ENCODE measurements around the gene TASP1.

The TASP1 gene

GRCh38 chr20:13402986-13403385 is 235.7 kb downstream of the TASP1 start:
- Histone ChIP-seq H3K4me1 (ENCODE audit: control insufficient read depth, insufficient read depth, low read length) (peaks cover under 1% of the 10 kb centered on the region), H3K36me3 (ENCODE audit: control insufficient read depth in 2 of 2, insufficient read depth in 2 of 2, low read length in 2 of 2) (no peaks in the 10 kb centered on the region), H3K9ac (ENCODE audit: low read length in 2 of 2) (no peak overlapping the region), H3K27me3 (ENCODE audit: control insufficient read depth in 1 of 2, insufficient read depth in 2 of 2, low read length in 2 of 2) (no peaks in the 10 kb centered on the region), H3K27ac (ENCODE audit: low read length) (no peak overlapping the region), H3K4me3 (ENCODE audit: low read length in 2 of 2) (no peak overlapping the region), H3K9me3 (ENCODE audit: control insufficient read depth in 2 of 2, low read length in 2 of 2) (no peaks in the 10 kb centered on the region)

GRCh38 chr20:13402171-13402760 is 236.5 kb downstream of the TASP1 start:
- H3K4me1 ChIP-seq (ENCODE audit: control insufficient read depth, insufficient read depth, low read length), result peaks cover 3% of the 10 kb centered on the region
- H3K9me3 ChIP-seq (ENCODE audit: control insufficient read depth in 2 of 2, low read length in 2 of 2), result no peaks in the 10 kb centered on the region
- H3K27me3 ChIP-seq (ENCODE audit: control insufficient read depth in 1 of 2, insufficient read depth in 2 of 2, low read length in 2 of 2), result no peaks in the 10 kb centered on the region
- no peak overlapping the region for H3K4me3 ChIP-seq (ENCODE audit: low read length in 2 of 2)
- H3K36me3 ChIP-seq (ENCODE audit: control insufficient read depth in 2 of 2, insufficient read depth in 2 of 2, low read length in 2 of 2), result no peaks in the 10 kb centered on the region
- no peak overlapping the region for H3K9ac ChIP-seq (ENCODE audit: low read length in 2 of 2)
- no peak overlapping the region for H3K27ac ChIP-seq (ENCODE audit: low read length)

GRCh38 chr20:13401596-13401995 is 237.1 kb downstream of the TASP1 start:
- Histone ChIP-seq H3K36me3 (ENCODE audit: control insufficient read depth in 2 of 2, insufficient read depth in 2 of 2, low read length in 2 of 2) (no peaks in the 10 kb centered on the region), H3K4me3 (ENCODE audit: low read length in 2 of 2) (no peak overlapping the region), H3K9ac (ENCODE audit: low read length in 2 of 2) (no peak overlapping the region), H3K27ac (ENCODE audit: low read length) (no peak overlapping the region), H3K4me1 (ENCODE audit: control insufficient read depth, insufficient read depth, low read length) (peaks cover 7% of the 10 kb centered on the region), H3K27me3 (ENCODE audit: control insufficient read depth in 1 of 2, insufficient read depth in 2 of 2, low read length in 2 of 2) (no peaks in the 10 kb centered on the region), H3K9me3 (ENCODE audit: control insufficient read depth in 2 of 2, low read length in 2 of 2) (no peaks in the 10 kb centered on the region)

- H3K9me3 ChIP-seq (ENCODE audit: control insufficient read depth in 2 of 2, low read length in 2 of 2), result no peaks in the 10 kb centered on the region
These were observed 238.3 kb downstream of the TASP1 start for GRCh38 chr20:13400453-13400852.

GRCh38 chr20:13397300-13397724 is 241.4 kb downstream of the TASP1 start:
- no peaks in the 10 kb centered on the region for H3K27me3 ChIP-seq (ENCODE audit: control insufficient read depth in 1 of 2, insufficient read depth in 2 of 2, low read length in 2 of 2)
- peak overlapping the region; percentile 4 for H3K27ac ChIP-seq (ENCODE audit: low read length)
- H3K9me3 ChIP-seq (ENCODE audit: control insufficient read depth in 2 of 2, low read length in 2 of 2), result no peaks in the 10 kb centered on the region
- peaks cover 9% of the 10 kb centered on the region for H3K4me1 ChIP-seq (ENCODE audit: control insufficient read depth, insufficient read depth, low read length)
- H3K36me3 ChIP-seq (ENCODE audit: control insufficient read depth in 2 of 2, insufficient read depth in 2 of 2, low read length in 2 of 2), result no peaks in the 10 kb centered on the region
- no peak overlapping the region for H3K4me3 ChIP-seq (ENCODE audit: low read length in 2 of 2)
- H3K9ac ChIP-seq (ENCODE audit: low read length in 2 of 2), result no peak overlapping the region

More at GRCh38 chr20:13400453-13400852, 238.3 kb downstream of the TASP1 start:
- peaks cover 9% of the 10 kb centered on the region for H3K4me1 ChIP-seq (ENCODE audit: control insufficient read depth, insufficient read depth, low read length)
- no peak overlapping the region for H3K4me3 ChIP-seq (ENCODE audit: low read length in 2 of 2)
- H3K27me3 ChIP-seq (ENCODE audit: control insufficient read depth in 1 of 2, insufficient read depth in 2 of 2, low read length in 2 of 2), result no peaks in the 10 kb centered on the region
- no peak overlapping the region for H3K9ac ChIP-seq (ENCODE audit: low read length in 2 of 2)
- no peaks in the 10 kb centered on the region for H3K36me3 ChIP-seq (ENCODE audit: control insufficient read depth in 2 of 2, insufficient read depth in 2 of 2, low read length in 2 of 2)
- H3K27ac ChIP-seq (ENCODE audit: low read length), result no peak overlapping the region

- H3K27ac ChIP-seq (ENCODE audit: low read length), result no peak overlapping the region
- no peaks in the 10 kb centered on the region for H3K36me3 ChIP-seq (ENCODE audit: control insufficient read depth in 2 of 2, insufficient read depth in 2 of 2, low read length in 2 of 2)
- no peaks in the 10 kb centered on the region for H3K27me3 ChIP-seq (ENCODE audit: control insufficient read depth in 1 of 2, insufficient read depth in 2 of 2, low read length in 2 of 2)
- no peak overlapping the region for H3K4me3 ChIP-seq (ENCODE audit: low read length in 2 of 2)
- H3K9ac ChIP-seq (ENCODE audit: low read length in 2 of 2), result no peak overlapping the region
- H3K4me1 ChIP-seq (ENCODE audit: control insufficient read depth, insufficient read depth, low read length), result peaks cover 9% of the 10 kb centered on the region
- H3K9me3 ChIP-seq (ENCODE audit: control insufficient read depth in 2 of 2, low read length in 2 of 2), result no peaks in the 10 kb centered on the region
These were observed 241.9 kb downstream of the TASP1 start for GRCh38 chr20:13396826-13397225.

GRCh38 chr20:13396022-13396421 is 242.7 kb downstream of the TASP1 start:
- H3K9me3 ChIP-seq (ENCODE audit: control insufficient read depth in 2 of 2, low read length in 2 of 2), result no peaks in the 10 kb centered on the region
- H3K4me3 ChIP-seq (ENCODE audit: low read length in 2 of 2), result no peak overlapping the region
- no peaks in the 10 kb centered on the region for H3K36me3 ChIP-seq (ENCODE audit: control insufficient read depth in 2 of 2, insufficient read depth in 2 of 2, low read length in 2 of 2)
- no peak overlapping the region for H3K9ac ChIP-seq (ENCODE audit: low read length in 2 of 2)
- H3K27ac ChIP-seq (ENCODE audit: low read length), result no peak overlapping the region
- H3K27me3 ChIP-seq (ENCODE audit: control insufficient read depth in 1 of 2, insufficient read depth in 2 of 2, low read length in 2 of 2), result no peaks in the 10 kb centered on the region
- peaks cover 9% of the 10 kb centered on the region for H3K4me1 ChIP-seq (ENCODE audit: control insufficient read depth, insufficient read depth, low read length)

- Histone ChIP-seq H3K4me1 (ENCODE audit: control insufficient read depth, insufficient read depth, low read length) (peaks cover 9% of the 10 kb centered on the region), H3K27me3 (ENCODE audit: control insufficient read depth in 1 of 2, insufficient read depth in 2 of 2, low read length in 2 of 2) (no peaks in the 10 kb centered on the region), H3K9me3 (ENCODE audit: control insufficient read depth in 2 of 2, low read length in 2 of 2) (no peaks in the 10 kb centered on the region), H3K9ac (ENCODE audit: low read length in 2 of 2) (no peak overlapping the region), H3K36me3 (ENCODE audit: control insufficient read depth in 2 of 2, insufficient read depth in 2 of 2, low read length in 2 of 2) (no peaks in the 10 kb centered on the region), H3K4me3 (ENCODE audit: low read length in 2 of 2) (no peak overlapping the region), H3K27ac (ENCODE audit: low read length) (no peak overlapping the region)
These were observed 243.5 kb downstream of the TASP1 start for GRCh38 chr20:13395232-13395631.

GRCh38 chr20:13392391-13392790 is 246.3 kb downstream of the TASP1 start:
- Histone ChIP-seq H3K4me3 (ENCODE audit: low read length in 2 of 2) (no peak overlapping the region), H3K27me3 (ENCODE audit: control insufficient read depth in 1 of 2, insufficient read depth in 2 of 2, low read length in 2 of 2) (no peaks in the 10 kb centered on the region), H3K27ac (ENCODE audit: low read length) (no peak overlapping the region), H3K9ac (ENCODE audit: low read length in 2 of 2) (no peak overlapping the region), H3K36me3 (ENCODE audit: control insufficient read depth in 2 of 2, insufficient read depth in 2 of 2, low read length in 2 of 2) (no peaks in the 10 kb centered on the region), H3K9me3 (ENCODE audit: control insufficient read depth in 2 of 2, low read length in 2 of 2) (no peaks in the 10 kb centered on the region), H3K4me1 (ENCODE audit: control insufficient read depth, insufficient read depth, low read length) (peaks cover 13% of the 10 kb centered on the region)

GRCh38 chr20:13389115-13389514 is 249.6 kb downstream of the TASP1 start:
- no peak overlapping the region for H3K27ac ChIP-seq (ENCODE audit: low read length)
- no peaks in the 10 kb centered on the region for H3K9me3 ChIP-seq (ENCODE audit: control insufficient read depth in 2 of 2, low read length in 2 of 2)
- no peak overlapping the region for H3K9ac ChIP-seq (ENCODE audit: low read length in 2 of 2)
- H3K4me3 ChIP-seq (ENCODE audit: low read length in 2 of 2), result no peak overlapping the region
- H3K27me3 ChIP-seq (ENCODE audit: control insufficient read depth in 1 of 2, insufficient read depth in 2 of 2, low read length in 2 of 2), result no peaks in the 10 kb centered on the region
- peaks cover 0 to 3% of the 10 kb centered on the region in 2 donors for H3K36me3 ChIP-seq (ENCODE audit: control insufficient read depth in 2 of 2, insufficient read depth in 2 of 2, low read length in 2 of 2)
- H3K4me1 ChIP-seq (ENCODE audit: control insufficient read depth, insufficient read depth, low read length), result peaks cover 7% of the 10 kb centered on the region

GRCh38 chr20:13384132-13384531 is 254.6 kb downstream of the TASP1 start:
- Histone ChIP-seq H3K27ac (ENCODE audit: low read length) (no peak overlapping the region), H3K9ac (ENCODE audit: low read length in 2 of 2) (no peak overlapping the region), H3K4me3 (ENCODE audit: low read length in 2 of 2) (no peak overlapping the region), H3K9me3 (ENCODE audit: control insufficient read depth in 2 of 2, low read length in 2 of 2) (no peaks in the 10 kb centered on the region), H3K4me1 (ENCODE audit: control insufficient read depth, insufficient read depth, low read length) (peaks cover 7% of the 10 kb centered on the region), H3K27me3 (ENCODE audit: control insufficient read depth in 1 of 2, insufficient read depth in 2 of 2, low read length in 2 of 2) (no peaks in the 10 kb centered on the region), H3K36me3 (ENCODE audit: control insufficient read depth in 2 of 2, insufficient read depth in 2 of 2, low read length in 2 of 2) (peaks cover 0 to 6% of the 10 kb centered on the region in 2 donors)

All from stomach smooth muscle (tissue), 2 donors.